BJ (cell line): ENCODE data around the gene CGA. TPM values are rescaled to one million over a fixed set of nuclear protein-coding genes. Genes with fewer than 3 reads are reported as not detected.

Source experiments
- CTCF ChIA-PET: fragments of 350-600 bp; formaldehyde crosslinking; extraction: SDS; loops from one replicate; lab custom pipeline; 2021; ENCODE audit warnings: antibody characterized with exemption, inconsistent platforms; lab: Yijun Ruan, JAX
- POLR2A ChIA-PET: fragments of 300-600 bp; sonication (Branson Sonifier 250); formaldehyde crosslinking; extraction: SDS; loops from one replicate; lab custom pipeline; 2021; ENCODE audit warnings: antibody characterized with exemption; lab: Charles Lee
- DNase-seq: peaks from one replicate; pipeline ENCODE4 v3.0.0-alpha.2; 2011; ENCODE audit warnings: low read depth
- H3K27me3 ChIP-seq: 2 replicates; pipeline ENCODE4 v1.6.0; 2011; ENCODE audit warnings: low read length; ENCODE audit not compliant: control insufficient read depth, insufficient read depth
- H3K36me3 ChIP-seq: 2 replicates; pipeline ENCODE4 v1.5.1; 2011; ENCODE audit warnings: low read length; ENCODE audit not compliant: control insufficient read depth, insufficient read depth
- H3K4me3 ChIP-seq: 2 replicates; pipeline ENCODE4 v1.5.1; 2011; ENCODE audit warnings: low read depth, mild to moderate bottlenecking, control low read depth, low read length
- CTCF ChIP-seq: IDR thresholded peaks from 2 replicates; pipeline ENCODE4 v1.5.1; 2011; ENCODE audit warnings: low read depth, mild to moderate bottlenecking, control low read depth, inconsistent platforms, low read length, moderate library complexity; ENCODE audit not compliant: insufficient read depth
- polyA plus RNA-seq: library from polyadenylated mRNA; depleted of rRNA; stranded (reverse); fragments of >200 nt; gene quantifications from 2 replicates; pipeline ENCODE4 v1.2.3, GENCODE V29; 2011

Gene CGA
- polyA plus RNA-seq, 1 experiment: 2.6 TPM

DNA sequence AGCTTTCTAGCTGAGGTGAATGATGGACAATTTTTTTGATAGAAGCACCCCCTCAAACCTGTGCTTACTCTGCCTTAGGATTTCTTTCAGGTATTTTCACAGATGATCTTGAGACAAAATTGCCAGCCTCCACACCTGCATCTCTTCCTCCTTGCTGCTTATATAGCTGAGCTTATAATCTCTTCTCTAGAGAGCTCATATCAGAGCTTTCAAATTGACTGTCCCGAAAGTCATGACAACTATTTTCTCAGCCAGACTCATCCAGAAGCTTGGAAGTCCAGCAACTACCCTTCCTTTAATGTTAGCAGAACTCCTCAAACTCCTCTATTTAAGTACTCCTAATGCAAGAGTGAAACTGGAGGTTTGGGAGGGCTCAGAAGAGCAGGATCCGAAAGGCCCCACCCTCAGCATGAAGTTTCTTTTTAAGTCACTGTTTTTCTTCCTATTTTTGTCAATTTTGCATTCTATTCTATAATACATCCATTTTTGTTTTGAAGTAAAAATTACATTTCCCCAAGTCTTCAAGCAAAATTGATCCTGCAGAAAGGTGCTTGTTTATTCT is 12.7 kb downstream of the CGA start:
- TF ChIP-seq CTCF: no peak
- ChIA-PET CTCF (interaction anchor here (0.6 to 1.1 kb wide), 2 partner anchors 9 to 10 kb away, joined by 3 read pairs; no protein-coding TSS in a partner anchor), POLR2A (no interaction called here)
- H3K27me3 ChIP-seq: peaks cover 9% of the 10 kb centered on the region; the same call in 1 of the 2 replicates
- no peaks in the 10 kb centered on the region for H3K36me3 ChIP-seq
- no peak overlapping the region for H3K4me3 ChIP-seq
- no peak for DNase-seq

DNA sequence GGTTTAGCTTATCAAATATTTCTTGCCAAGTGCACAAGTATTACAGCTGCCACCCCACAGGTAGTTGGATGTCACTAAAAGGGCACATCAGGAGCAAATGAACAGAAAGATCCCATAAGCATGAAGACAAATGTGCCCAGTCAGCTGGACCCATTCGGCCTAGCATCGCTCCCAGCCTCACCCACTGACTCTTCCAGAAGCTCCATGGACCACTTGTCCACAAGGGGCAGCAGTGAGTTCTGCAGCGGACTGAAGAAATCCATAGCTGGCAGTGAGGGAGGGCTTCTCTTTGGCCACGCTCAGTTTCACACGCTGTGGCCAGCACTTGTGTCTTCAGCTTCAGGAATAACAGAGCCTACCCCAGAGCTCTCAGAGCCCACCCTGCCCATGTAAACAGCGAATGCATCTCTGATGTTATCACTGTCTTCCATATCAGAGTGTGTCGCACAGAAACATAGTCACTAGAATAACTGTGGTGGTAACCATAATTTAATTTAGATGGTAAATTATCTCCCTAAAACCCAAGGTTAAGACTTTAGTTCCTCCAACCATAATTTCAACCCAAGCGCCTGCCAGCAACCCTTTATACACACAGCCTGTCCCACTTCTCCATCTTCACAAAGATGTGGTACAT is 15.8 kb downstream of the CGA start:
- no peak overlapping the region for H3K4me3 ChIP-seq
- peak; percentile 95 for TF ChIP-seq CTCF
- CTCF ChIA-PET: interaction anchor here (0.6 to 2.6 kb wide), 13 partner anchors 9 to 311 kb away, joined by 3 to 27 read pairs (median 4); partner anchors contain the start of gene CGA

DNA sequence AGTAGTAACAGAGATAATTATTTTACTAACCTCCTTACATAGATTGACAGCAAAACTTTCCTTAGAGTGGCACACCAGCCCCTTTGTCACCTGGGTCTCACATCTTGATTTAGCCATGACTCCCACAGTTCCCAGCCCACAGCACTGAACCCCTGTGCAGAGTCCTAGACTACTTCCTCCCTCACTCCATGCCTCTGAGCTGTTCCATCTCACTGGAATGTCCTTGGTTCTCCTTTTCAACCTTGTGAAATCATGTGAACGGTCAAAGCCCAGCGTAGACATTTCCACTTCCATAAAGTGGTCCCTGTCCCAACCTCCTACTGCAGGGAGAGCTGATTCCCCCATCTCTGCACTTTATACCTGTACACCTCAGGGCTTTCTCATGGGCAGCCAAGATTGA is 19.7 kb downstream of the CGA start:
- no peak for DNase-seq
- CTCF ChIA-PET: interaction anchor here (1.3 kb wide), 1 partner anchor 9 kb away, joined by 4 read pairs; no protein-coding TSS in a partner anchor
- no peak overlapping the region for H3K4me3 ChIP-seq
- H3K27me3 ChIP-seq: 0 out of 2 replicates have a peak, but pooled peaks cover 2% of the 10 kb centered on the region
- H3K36me3 ChIP-seq: no peaks in the 10 kb centered on the region
- TF ChIP-seq CTCF: no peak
- POLR2A ChIA-PET: no interaction called here

More for the DNA sequence above, 15.8 kb downstream of the CGA start:
- Histone ChIP-seq H3K27me3 (peaks cover 9% of the 10 kb centered on the region; the same call in 1 of the 2 replicates), H3K36me3 (no peaks in the 10 kb centered on the region)
- POLR2A ChIA-PET: interaction anchor here (0.6 kb wide), 1 partner anchor 205 kb away, joined by 10 read pairs; no protein-coding TSS in a partner anchor
- DNase-seq: no peak

- POLR2A ChIA-PET: no interaction called here
- TF ChIP-seq CTCF: no peak
- Histone ChIP-seq H3K4me3 (no peak overlapping the region), H3K36me3 (no peaks in the 10 kb centered on the region), H3K27me3 (0 out of 2 replicates have a peak, but pooled peaks cover 2% of the 10 kb centered on the region)
- no peak for DNase-seq
- CTCF ChIA-PET: interaction anchor here (1.3 to 1.7 kb wide), 2 partner anchors 8 to 10 kb away, joined by 3 to 4 read pairs; no protein-coding TSS in a partner anchor
These were observed 20.7 kb downstream of the CGA start for GRCh38 chr6:87074101-87074621.

GRCh38 chr6:87071683-87072082 is 23.2 kb downstream of the CGA start:
- CTCF ChIA-PET: interaction anchor here (1.0 to 1.3 kb wide), 2 partner anchors 9 to 11 kb away, joined by 3 read pairs; no protein-coding TSS in a partner anchor
- no peak for TF ChIP-seq CTCF
- POLR2A ChIA-PET: no interaction called here

More at GRCh38 chr6:87071683-87072082, 23.2 kb downstream of the CGA start:
- DNase-seq: no peak
- Histone ChIP-seq H3K4me3 (no peak overlapping the region), H3K36me3 (no peaks in the 10 kb centered on the region), H3K27me3 (peaks cover 5% of the 10 kb centered on the region; the same call in 1 of the 2 replicates)
